Astrocyte (in vitro differentiated cells and primary cell): ENCODE data around the gene BMP8A. TPM values are rescaled to one million over a fixed set of nuclear protein-coding genes. Genes with fewer than 3 reads are reported as not detected.
"Not testable (repeated sequence)": the region's sequence is repeated elsewhere in the genome, so short reads cannot be mapped to it uniquely, and the experiment has no call there.

ENCODE experiments used
- DNase-seq: peaks from one replicate; pipeline ENCODE4 v3.0.0-alpha.2; 2010; ENCODE audit warnings: low read depth
- FAIRE-seq: peaks from 2 replicates; lab custom pipeline; 2011; peaks lifted over from hg19 to GRCh38; lab: Jason Lieb, UNC
- H2AFZ ChIP-seq: 2 replicates; pipeline ENCODE4 v1.6.0; 2012; ENCODE audit warnings: low read depth, low read length, inconsistent platforms
- H3K27ac ChIP-seq: 2 replicates; pipeline ENCODE4 v1.5.1; 2011; ENCODE audit warnings: low read depth, low read length, inconsistent platforms
- H3K27me3 ChIP-seq: 2 replicates; pipeline ENCODE4 v1.6.0; 2011; ENCODE audit warnings: low read length, inconsistent platforms; ENCODE audit not compliant: insufficient read depth
- H3K36me3 ChIP-seq: 2 replicates; pipeline ENCODE4 v1.5.1; 2011; ENCODE audit warnings: low read length, inconsistent platforms; ENCODE audit not compliant: insufficient read depth
- H3K4me1 ChIP-seq: 2 replicates; pipeline ENCODE4 v1.5.1; 2011; ENCODE audit warnings: low read length, inconsistent platforms; ENCODE audit not compliant: insufficient read depth
- H3K4me2 ChIP-seq: 2 replicates; pipeline ENCODE4 v1.6.0; 2012; ENCODE audit warnings: low read length, inconsistent platforms
- H3K4me3 ChIP-seq: 2 replicates; pipeline ENCODE4 v1.5.1; 2011; ENCODE audit warnings: low read depth, mild to moderate bottlenecking, low read length, inconsistent platforms; ENCODE audit not compliant: insufficient read depth
- H3K79me2 ChIP-seq: 2 replicates; pipeline ENCODE4 v1.6.0; 2012; ENCODE audit warnings: mild to moderate bottlenecking, low read length, inconsistent platforms; ENCODE audit not compliant: insufficient read depth
- H3K9ac ChIP-seq: 2 replicates; pipeline ENCODE4 v1.6.0; 2012; ENCODE audit warnings: mild to moderate bottlenecking, low read length, inconsistent platforms
- H3K9me3 ChIP-seq: 2 replicates; pipeline ENCODE4 v1.5.1; 2012; ENCODE audit warnings: low read depth, mild to moderate bottlenecking, low read length, inconsistent platforms; ENCODE audit not compliant: insufficient read depth
- H4K20me1 ChIP-seq: 2 replicates; pipeline ENCODE4 v1.6.0; 2012; ENCODE audit warnings: low read length, inconsistent platforms; ENCODE audit not compliant: insufficient read depth
- H3K27ac Mint-ChIP-seq: one replicate; pipeline ENCODE4 v1.8.0; 2021; ENCODE audit warnings: mild to moderate bottlenecking, mixed read lengths; ENCODE audit not compliant: unreplicated experiment
- H3K27me3 Mint-ChIP-seq: one replicate; pipeline ENCODE4 v1.8.0; 2021; ENCODE audit warnings: low read depth, mixed read lengths; ENCODE audit not compliant: unreplicated experiment
- H3K36me3 Mint-ChIP-seq: one replicate; pipeline ENCODE4 v1.8.0; 2021; ENCODE audit warnings: low read depth, mixed read lengths; ENCODE audit not compliant: unreplicated experiment
- H3K4me1 Mint-ChIP-seq: one replicate; pipeline ENCODE4 v1.8.0; 2021; ENCODE audit warnings: low read depth, mixed read lengths; ENCODE audit not compliant: unreplicated experiment
- H3K4me3 Mint-ChIP-seq: one replicate; pipeline ENCODE4 v1.8.0; 2021; ENCODE audit warnings: mild to moderate bottlenecking, moderate library complexity, mixed read lengths; ENCODE audit not compliant: unreplicated experiment
- H3K9me3 Mint-ChIP-seq: one replicate; pipeline ENCODE4 v1.8.0; 2021; ENCODE audit warnings: mild to moderate bottlenecking, mixed read lengths; ENCODE audit not compliant: unreplicated experiment
- CTCF ChIP-seq: IDR thresholded peaks from 2 replicates; pipeline ENCODE4 v1.5.1; 2011; ENCODE audit warnings: low read depth, mild to moderate bottlenecking, inconsistent platforms, low read length, moderate library complexity; ENCODE audit not compliant: insufficient read depth
- EZH2 ChIP-seq: IDR thresholded peaks from 2 replicates; pipeline ENCODE4 v1.6.1; 2012; ENCODE audit warnings: mild to moderate bottlenecking, low read length, inconsistent platforms; ENCODE audit not compliant: insufficient read depth
- total RNA-seq: library from RNA; stranded (reverse); gene quantifications from 2 replicates; pipeline ENCODE4 v1.2.1, GENCODE V29; 2021

The BMP8A gene
- total RNA-seq, 1 donor from 2014 or later = 0.84 TPM

DNA sequence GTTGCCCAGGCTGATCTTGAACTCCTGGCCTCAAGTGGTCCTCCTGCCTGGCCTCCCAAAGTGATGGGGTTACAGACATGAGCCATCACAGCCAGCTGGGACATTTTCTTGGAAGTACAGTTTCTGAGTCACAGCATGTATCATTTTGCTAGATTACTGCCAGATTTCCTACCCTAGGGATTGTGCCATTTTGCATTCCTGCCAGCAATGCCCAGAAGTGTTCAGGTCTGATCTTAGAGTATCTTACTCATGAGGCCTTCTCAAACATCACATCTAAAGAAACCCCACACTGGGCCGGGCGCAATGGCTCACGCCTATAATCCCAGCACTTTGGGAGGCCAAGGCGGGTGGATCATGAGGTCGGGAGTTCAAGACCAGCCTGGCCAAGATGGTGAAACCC is 10.2 kb downstream of the BMP8A start:
- Mint-ChIP-seq H3K27ac (no peak overlapping the region), H3K9me3 (no peaks in the 10 kb centered on the region), H3K4me1 (peaks cover 13% of the 10 kb centered on the region), H3K36me3 (peaks cover 5% of the 10 kb centered on the region), H3K27me3 (peaks cover 5% of the 10 kb centered on the region), H3K4me3 (no peak overlapping the region)
- H4K20me1 ChIP-seq = no peaks in the 10 kb centered on the region
- peak; percentile 21 for DNase-seq
- FAIRE-seq = no peak
- no peak overlapping the region for H3K4me3 ChIP-seq
- no peaks in the 10 kb centered on the region for H3K27me3 ChIP-seq
- H2AFZ ChIP-seq = no peak overlapping the region
- H3K36me3 ChIP-seq = no peaks in the 10 kb centered on the region
- no peak for TF ChIP-seq CTCF
- no peak for TF ChIP-seq EZH2
- no peaks in the 10 kb centered on the region for H3K9me3 ChIP-seq
- no peak overlapping the region for H3K9ac ChIP-seq
- no peak overlapping the region for H3K4me2 ChIP-seq
- H3K79me2 ChIP-seq = no peaks in the 10 kb centered on the region
- no peaks in the 10 kb centered on the region for H3K4me1 ChIP-seq
- H3K27ac ChIP-seq = no peak overlapping the region

- H3K27ac Mint-ChIP-seq, FAIRE-seq, H3K9me3 ChIP-seq, H3K4me3 Mint-ChIP-seq, H3K4me3 ChIP-seq, H3K27ac ChIP-seq, DNase-seq, H3K36me3 Mint-ChIP-seq, H3K79me2 ChIP-seq, H2AFZ ChIP-seq, H3K36me3 ChIP-seq, H3K9ac ChIP-seq, H4K20me1 ChIP-seq, H3K27me3 ChIP-seq, H3K4me2 ChIP-seq, H3K9me3 Mint-ChIP-seq: not testable (repeated sequence)
- peaks cover 18% of the 10 kb centered on the region for H3K4me1 Mint-ChIP-seq
- H3K4me1 ChIP-seq = peaks cover 14% of the 10 kb centered on the region
- H3K27me3 Mint-ChIP-seq = peaks cover 12% of the 10 kb centered on the region
Observed at GRCh38 chr1:39504436-39504835, 13.0 kb downstream of the BMP8A start.

DNA sequence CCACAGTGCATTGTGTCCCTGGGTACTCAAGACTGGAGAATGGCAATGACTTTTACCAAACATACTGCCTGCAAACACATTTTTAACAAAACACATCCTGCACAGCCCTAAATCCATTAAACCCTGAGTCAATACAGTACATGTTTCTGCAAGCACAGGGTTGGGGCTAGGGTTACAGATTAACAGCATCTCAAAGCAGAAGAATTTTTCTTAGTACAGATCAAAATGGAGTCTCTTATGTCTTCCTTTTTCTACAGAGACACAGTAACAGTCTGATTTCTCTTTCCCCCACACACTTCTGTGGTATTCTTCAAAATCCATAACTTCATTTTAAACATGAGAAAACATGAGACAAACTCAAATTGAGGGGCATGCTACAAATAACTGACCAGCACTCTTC is 13.9 kb downstream of the BMP8A start:
- H4K20me1 ChIP-seq = no peaks in the 10 kb centered on the region
- H3K4me1 ChIP-seq = peaks cover 16% of the 10 kb centered on the region
- no peaks in the 10 kb centered on the region for H3K79me2 ChIP-seq
- DNase-seq = no peak
- peaks cover 12% of the 10 kb centered on the region for H3K27me3 Mint-ChIP-seq
- peaks cover 13% of the 10 kb centered on the region for H3K4me1 Mint-ChIP-seq
- no peak overlapping the region for H3K9ac ChIP-seq
- no peak overlapping the region for H3K27ac ChIP-seq
- no peaks in the 10 kb centered on the region for H3K27me3 ChIP-seq
- no peak overlapping the region for H3K4me2 ChIP-seq
- H3K36me3 ChIP-seq = no peaks in the 10 kb centered on the region
- FAIRE-seq = no peak
- no peaks in the 10 kb centered on the region for H3K9me3 ChIP-seq
- H3K4me3 Mint-ChIP-seq = no peak overlapping the region
- H3K36me3 Mint-ChIP-seq = peaks cover 3% of the 10 kb centered on the region
- no peak for TF ChIP-seq EZH2
- no peak for TF ChIP-seq CTCF
- no peak overlapping the region for H3K4me3 ChIP-seq
- H2AFZ ChIP-seq = no peak overlapping the region
- no peak overlapping the region for H3K27ac Mint-ChIP-seq
- no peaks in the 10 kb centered on the region for H3K9me3 Mint-ChIP-seq
